HepG2 (cell line): ENCODE data around the gene LZTS2. TPM values are rescaled to one million over a fixed set of nuclear protein-coding genes. Genes with fewer than 3 reads are reported as not detected.
A peak's percentile ranks its signal among the peaks of the same experiment; 100 is the strongest.

Experiments used
- ASH2L ChIP-seq: fragments of 300-600, 200-600 bp; sonication (generic); IDR thresholded peaks from 2 replicates; pipeline ENCODE4 v1.7.0; 2017; ENCODE audit warnings: low read depth, mild to moderate bottlenecking, moderate library complexity, mixed read lengths, low read length; ENCODE audit not compliant: insufficient read length
- ATF7-NPFF ChIP-seq: sonication (generic); formaldehyde crosslinking; IDR thresholded peaks from 2 replicates; pipeline ENCODE4 v1.8.1; 2023; ENCODE audit warnings: mild to moderate bottlenecking, low read depth, missing genetic modification reagents, moderate library complexity
- EP300 ChIP-seq, 3 experiments: sonication (generic) in 1 of 3; formaldehyde crosslinking in 1 of 3; IDR thresholded peaks; 2 replicates each; pipeline versions ENCODE4 v1.5.1 to v1.6.1; 2011 to 2020; ENCODE audit warnings: low read depth in 2 of 3, low read length in 2 of 3, borderline replicate concordance in 1 of 3, improper control_type of control experiment in 1 of 3, mild to moderate bottlenecking in 1 of 3, missing genetic modification reagents in 1 of 3, moderate library complexity in 1 of 3
- KDM5A ChIP-seq: fragments of 200-600 bp; sonication (generic); IDR thresholded peaks from 2 replicates; pipeline ENCODE4 v1.7.0; 2018; ENCODE audit warnings: antibody characterized with exemption, mild to moderate bottlenecking, low read length, borderline replicate concordance
- MAFG ChIP-seq: sonication (generic); formaldehyde crosslinking; IDR thresholded peaks from 2 replicates; pipeline ENCODE4 v1.5.1; 2020; ENCODE audit warnings: mild to moderate bottlenecking, missing genetic modification reagents
- NFKB2 ChIP-seq: sonication (generic); formaldehyde crosslinking; IDR thresholded peaks from 2 replicates; pipeline ENCODE4 v1.4.0; 2020; ENCODE audit warnings: missing genetic modification reagents, borderline replicate concordance
- PHF8 ChIP-seq: sonication (generic); formaldehyde crosslinking; IDR thresholded peaks from 2 replicates; pipeline ENCODE4 v1.5.0; 2020; ENCODE audit warnings: missing genetic modification reagents
- RBM39 ChIP-seq: fragments of 200-400 bp; formaldehyde crosslinking; IDR thresholded peaks from one replicate; pipeline ENCODE4 v1.6.1; 2018; ENCODE audit warnings: antibody characterized with exemption, mild to moderate bottlenecking, low read depth, low read length; ENCODE audit not compliant: poor library complexity, severe bottlenecking
- RFX1 ChIP-seq: fragments of 450-650 bp; IDR thresholded peaks from 2 replicates; pipeline ENCODE4 v1.6.1; 2017
- SP2 ChIP-seq: sonication (generic); formaldehyde crosslinking; IDR thresholded peaks from 2 replicates; pipeline ENCODE4 v1.5.1; 2020; ENCODE audit warnings: mild to moderate bottlenecking, missing genetic modification reagents
- STAT5B ChIP-seq: sonication (generic); formaldehyde crosslinking; IDR thresholded peaks from 2 replicates; pipeline ENCODE4 v1.4.0; 2020; ENCODE audit warnings: missing genetic modification reagents
- TBX2 ChIP-seq: sonication (generic); formaldehyde crosslinking; IDR thresholded peaks from 2 replicates; pipeline ENCODE4 v1.5.0; 2020; ENCODE audit warnings: missing genetic modification reagents, mild to moderate bottlenecking, borderline replicate concordance
- ZBTB38 ChIP-seq: sonication (generic); formaldehyde crosslinking; IDR thresholded peaks from 2 replicates; pipeline ENCODE4 v1.5.1; 2020; ENCODE audit warnings: mild to moderate bottlenecking, missing genetic modification reagents
- ZNF232 ChIP-seq: sonication (generic); formaldehyde crosslinking; IDR thresholded peaks from 2 replicates; pipeline ENCODE4 v1.4.0; 2020; ENCODE audit warnings: missing genetic modification reagents, borderline replicate concordance
- polyA plus RNA-seq, 8 experiments: library from polyadenylated mRNA; depleted of rRNA in 3 of 8; stranded (reverse) in 7 of 8; unstranded in 1 of 8; fragments of >200 nt; fragmentation: Illumina TruSeq in 4 of 8; extraction: Trizol in 4 of 8; gene quantifications; 2 replicates each; pipeline versions ENCODE4 v1.2.1 to v1.2.3, GENCODE V29; 2011 to 2016; ENCODE audit warnings: low read depth in 4 of 8, missing spikeins in 1 of 8, mixed read lengths in 1 of 8; ENCODE audit not compliant: insufficient read depth in 1 of 8
- total RNA-seq, 5 experiments: library from RNA; depleted of rRNA; stranded (reverse); fragments of >200 nt; fragmentation: Illumina TruSeq; extraction: Trizol; gene quantifications; 2 replicates each; pipeline ENCODE4 v1.2.3, GENCODE V29; 2016; ENCODE audit warnings: low read depth in 1 of 5
- TF ChIP-seq, protein P1 (sequence below): sonication (generic); formaldehyde crosslinking; IDR thresholded peaks from 2 replicates; pipeline ENCODE4 v1.9.0; 2021; ENCODE audit warnings: mild to moderate bottlenecking, missing genetic modification reagents
- TF ChIP-seq, protein P2 (sequence below): sonication (generic); formaldehyde crosslinking; IDR thresholded peaks from 2 replicates; pipeline ENCODE4 v1.5.0; 2020; ENCODE audit warnings: missing genetic modification reagents, mild to moderate bottlenecking, borderline replicate concordance
- TF ChIP-seq, protein P3 (sequence below): sonication (generic); formaldehyde crosslinking; IDR thresholded peaks from 2 replicates; pipeline ENCODE4 v1.4.0; 2020; ENCODE audit warnings: missing genetic modification reagents

Gene LZTS2
- total and polyA plus RNA-seq, 2 of the 13 experiments (the other 11 are each of a cell fraction or from before 2014, with no cell fraction given), result 43.6 to 65.6 TPM

DNA sequence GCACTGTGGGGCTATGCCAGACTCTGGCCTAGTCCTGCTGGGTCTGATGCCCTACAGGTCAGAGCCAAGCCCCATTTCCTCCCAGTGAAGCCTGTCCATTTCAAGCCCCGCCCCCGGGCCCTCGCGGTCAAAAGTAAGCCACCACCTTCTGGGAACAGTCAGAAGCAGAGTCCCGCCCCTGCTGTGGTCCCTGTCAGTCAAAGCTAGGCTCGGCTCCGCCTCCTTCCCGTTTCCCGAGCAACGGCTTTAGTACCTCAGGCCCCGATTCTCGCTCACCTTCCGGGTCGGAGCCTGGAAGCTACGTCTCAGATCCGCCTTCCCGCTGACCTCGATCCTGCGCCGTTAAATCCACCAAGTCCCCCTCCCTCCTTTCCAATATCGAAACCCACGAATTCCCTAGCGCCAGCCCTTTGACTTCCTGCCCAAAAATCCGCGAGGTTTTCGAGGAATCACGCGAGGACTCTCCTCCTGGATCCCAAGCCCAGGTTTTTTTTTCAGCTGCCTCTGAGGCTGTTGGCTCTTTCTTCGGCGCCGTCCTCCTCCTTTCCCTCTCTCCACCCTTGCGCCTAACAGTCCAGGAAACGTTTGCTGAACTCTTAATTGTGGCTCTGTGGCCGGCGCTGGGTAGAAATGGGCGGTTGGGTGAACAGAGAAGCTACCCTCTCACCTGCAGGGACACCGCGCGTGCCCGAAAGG lies 43.2 kb downstream of the LZTS2 start (continued):
- no peak for TF ChIP-seq MAFG
- TF ChIP-seq, protein P1, sequence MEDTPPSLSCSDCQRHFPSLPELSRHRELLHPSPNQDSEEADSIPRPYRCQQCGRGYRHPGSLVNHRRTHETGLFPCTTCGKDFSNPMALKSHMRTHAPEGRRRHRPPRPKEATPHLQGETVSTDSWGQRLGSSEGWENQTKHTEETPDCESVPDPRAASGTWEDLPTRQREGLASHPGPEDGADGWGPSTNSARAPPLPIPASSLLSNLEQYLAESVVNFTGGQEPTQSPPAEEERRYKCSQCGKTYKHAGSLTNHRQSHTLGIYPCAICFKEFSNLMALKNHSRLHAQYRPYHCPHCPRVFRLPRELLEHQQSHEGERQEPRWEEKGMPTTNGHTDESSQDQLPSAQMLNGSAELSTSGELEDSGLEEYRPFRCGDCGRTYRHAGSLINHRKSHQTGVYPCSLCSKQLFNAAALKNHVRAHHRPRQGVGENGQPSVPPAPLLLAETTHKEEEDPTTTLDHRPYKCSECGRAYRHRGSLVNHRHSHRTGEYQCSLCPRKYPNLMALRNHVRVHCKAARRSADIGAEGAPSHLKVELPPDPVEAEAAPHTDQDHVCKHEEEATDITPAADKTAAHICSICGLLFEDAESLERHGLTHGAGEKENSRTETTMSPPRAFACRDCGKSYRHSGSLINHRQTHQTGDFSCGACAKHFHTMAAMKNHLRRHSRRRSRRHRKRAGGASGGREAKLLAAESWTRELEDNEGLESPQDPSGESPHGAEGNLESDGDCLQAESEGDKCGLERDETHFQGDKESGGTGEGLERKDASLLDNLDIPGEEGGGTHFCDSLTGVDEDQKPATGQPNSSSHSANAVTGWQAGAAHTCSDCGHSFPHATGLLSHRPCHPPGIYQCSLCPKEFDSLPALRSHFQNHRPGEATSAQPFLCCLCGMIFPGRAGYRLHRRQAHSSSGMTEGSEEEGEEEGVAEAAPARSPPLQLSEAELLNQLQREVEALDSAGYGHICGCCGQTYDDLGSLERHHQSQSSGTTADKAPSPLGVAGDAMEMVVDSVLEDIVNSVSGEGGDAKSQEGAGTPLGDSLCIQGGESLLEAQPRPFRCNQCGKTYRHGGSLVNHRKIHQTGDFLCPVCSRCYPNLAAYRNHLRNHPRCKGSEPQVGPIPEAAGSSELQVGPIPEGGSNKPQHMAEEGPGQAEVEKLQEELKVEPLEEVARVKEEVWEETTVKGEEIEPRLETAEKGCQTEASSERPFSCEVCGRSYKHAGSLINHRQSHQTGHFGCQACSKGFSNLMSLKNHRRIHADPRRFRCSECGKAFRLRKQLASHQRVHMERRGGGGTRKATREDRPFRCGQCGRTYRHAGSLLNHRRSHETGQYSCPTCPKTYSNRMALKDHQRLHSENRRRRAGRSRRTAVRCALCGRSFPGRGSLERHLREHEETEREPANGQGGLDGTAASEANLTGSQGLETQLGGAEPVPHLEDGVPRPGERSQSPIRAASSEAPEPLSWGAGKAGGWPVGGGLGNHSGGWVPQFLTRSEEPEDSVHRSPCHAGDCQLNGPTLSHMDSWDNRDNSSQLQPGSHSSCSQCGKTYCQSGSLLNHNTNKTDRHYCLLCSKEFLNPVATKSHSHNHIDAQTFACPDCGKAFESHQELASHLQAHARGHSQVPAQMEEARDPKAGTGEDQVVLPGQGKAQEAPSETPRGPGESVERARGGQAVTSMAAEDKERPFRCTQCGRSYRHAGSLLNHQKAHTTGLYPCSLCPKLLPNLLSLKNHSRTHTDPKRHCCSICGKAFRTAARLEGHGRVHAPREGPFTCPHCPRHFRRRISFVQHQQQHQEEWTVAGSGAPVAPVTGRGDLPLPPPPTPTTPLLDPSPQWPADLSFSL (CRISPR knock-in tag), result no peak
- peak; percentile 78 for TF ChIP-seq ASH2L
- TF ChIP-seq STAT5B, result no peak
- 0 out of 2 replicates have a peak, but pooled peaks have one; percentile 26 for TF ChIP-seq ZNF232 (CRISPR knock-in tag)
- TF ChIP-seq, protein P2, sequence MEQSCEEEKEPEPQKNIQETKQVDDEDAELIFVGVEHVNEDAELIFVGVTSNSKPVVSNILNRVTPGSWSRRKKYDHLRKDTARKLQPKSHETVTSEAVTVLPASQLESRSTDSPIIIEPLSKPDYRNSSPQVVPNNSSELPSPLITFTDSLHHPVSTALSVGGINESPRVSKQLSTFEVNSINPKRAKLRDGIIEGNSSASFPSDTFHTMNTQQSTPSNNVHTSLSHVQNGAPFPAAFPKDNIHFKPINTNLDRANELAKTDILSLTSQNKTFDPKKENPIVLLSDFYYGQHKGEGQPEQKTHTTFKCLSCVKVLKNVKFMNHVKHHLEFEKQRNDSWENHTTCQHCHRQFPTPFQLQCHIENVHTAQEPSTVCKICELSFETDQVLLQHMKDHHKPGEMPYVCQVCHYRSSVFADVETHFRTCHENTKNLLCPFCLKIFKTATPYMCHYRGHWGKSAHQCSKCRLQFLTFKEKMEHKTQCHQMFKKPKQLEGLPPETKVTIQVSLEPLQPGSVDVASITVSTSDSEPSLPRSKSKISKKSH, result peak; percentile 52; the same call in 1 of the 2 replicates
- no peak for TF ChIP-seq ATF7-NPFF (CRISPR knock-in tag)
- peak; percentile 37 for TF ChIP-seq SP2 (CRISPR knock-in tag)
- peak; percentile 78; the same call in 1 of the 2 replicates for TF ChIP-seq KDM5A
- peak; percentile 66; the same call in 1 of the 2 replicates for TF ChIP-seq PHF8 (CRISPR knock-in tag)
- TF ChIP-seq, protein P3, sequence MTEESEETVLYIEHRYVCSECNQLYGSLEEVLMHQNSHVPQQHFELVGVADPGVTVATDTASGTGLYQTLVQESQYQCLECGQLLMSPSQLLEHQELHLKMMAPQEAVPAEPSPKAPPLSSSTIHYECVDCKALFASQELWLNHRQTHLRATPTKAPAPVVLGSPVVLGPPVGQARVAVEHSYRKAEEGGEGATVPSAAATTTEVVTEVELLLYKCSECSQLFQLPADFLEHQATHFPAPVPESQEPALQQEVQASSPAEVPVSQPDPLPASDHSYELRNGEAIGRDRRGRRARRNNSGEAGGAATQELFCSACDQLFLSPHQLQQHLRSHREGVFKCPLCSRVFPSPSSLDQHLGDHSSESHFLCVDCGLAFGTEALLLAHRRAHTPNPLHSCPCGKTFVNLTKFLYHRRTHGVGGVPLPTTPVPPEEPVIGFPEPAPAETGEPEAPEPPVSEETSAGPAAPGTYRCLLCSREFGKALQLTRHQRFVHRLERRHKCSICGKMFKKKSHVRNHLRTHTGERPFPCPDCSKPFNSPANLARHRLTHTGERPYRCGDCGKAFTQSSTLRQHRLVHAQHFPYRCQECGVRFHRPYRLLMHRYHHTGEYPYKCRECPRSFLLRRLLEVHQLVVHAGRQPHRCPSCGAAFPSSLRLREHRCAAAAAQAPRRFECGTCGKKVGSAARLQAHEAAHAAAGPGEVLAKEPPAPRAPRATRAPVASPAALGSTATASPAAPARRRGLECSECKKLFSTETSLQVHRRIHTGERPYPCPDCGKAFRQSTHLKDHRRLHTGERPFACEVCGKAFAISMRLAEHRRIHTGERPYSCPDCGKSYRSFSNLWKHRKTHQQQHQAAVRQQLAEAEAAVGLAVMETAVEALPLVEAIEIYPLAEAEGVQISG (CRISPR knock-in tag), result peak; percentile 61
- TF ChIP-seq EP300 (IDR thresholded peaks at IDR 0.05; ENCODE audit: low read depth in 2 of 2, low read length in 2 of 2), result no peak
- TF ChIP-seq EP300 (CRISPR knock-in tag; IDR thresholded peaks at IDR 0.05; ENCODE audit: borderline replicate concordance), result no peak
- TF ChIP-seq TBX2 (CRISPR knock-in tag), result peak; percentile 71; the same call in 1 of the 2 replicates
- TF ChIP-seq ZBTB38, result no peak
- TF ChIP-seq RFX1, result peak; percentile 89
- TF ChIP-seq NFKB2 (CRISPR knock-in tag), result 0 out of 2 replicates have a peak, but pooled peaks have one; percentile 29
- TF ChIP-seq RBM39, result no peak
